Raji (cell line): ENCODE measurements around the gene MDFIC.

Experiments used
- POLR2A ChIP-seq: IDR thresholded peaks from 2 replicates; pipeline ENCODE4 v1.6.1; 2011; ENCODE audit warnings: low read depth, low read length, control low read depth; ENCODE audit not compliant: insufficient read depth

The MDFIC gene

GRCh38 chr7:114921631-114922025 is 266 bp upstream of the MDFIC start:
- no peak for TF ChIP-seq POLR2A

- TF ChIP-seq POLR2A: peak; percentile 51
These were observed 933 bp downstream of the MDFIC start for GRCh38 chr7:114922652-114923402.

GRCh38 chr7:114923403-114923713 is 1.5 kb downstream of the MDFIC start:
- TF ChIP-seq POLR2A: no peak

- TF ChIP-seq POLR2A: no peak
These were observed 2.3 kb downstream of the MDFIC start for GRCh38 chr7:114924038-114924712.

- TF ChIP-seq POLR2A: no peak
These were observed 3.5 kb downstream of the MDFIC start for GRCh38 chr7:114925434-114925833.

- TF ChIP-seq POLR2A: no peak
These were observed 6.2 kb downstream of the MDFIC start for GRCh38 chr7:114928060-114928459.

- TF ChIP-seq POLR2A: no peak
These were observed 7.7 kb downstream of the MDFIC start for GRCh38 chr7:114929570-114929969.

GRCh38 chr7:114930107-114930661 is 8.3 kb downstream of the MDFIC start:
- no peak for TF ChIP-seq POLR2A

GRCh38 chr7:114930829-114931655 is 9.1 kb downstream of the MDFIC start:
- no peak for TF ChIP-seq POLR2A

- no peak for TF ChIP-seq POLR2A
These were observed 9.7 kb downstream of the MDFIC start for GRCh38 chr7:114931656-114932011.

- TF ChIP-seq POLR2A: no peak
These were observed 11.1 kb downstream of the MDFIC start for GRCh38 chr7:114932991-114933390.

- no peak for TF ChIP-seq POLR2A
These were observed 11.8 kb downstream of the MDFIC start for GRCh38 chr7:114933658-114934057.

GRCh38 chr7:114934086-114934485 is 12.2 kb downstream of the MDFIC start:
- no peak for TF ChIP-seq POLR2A

- no peak for TF ChIP-seq POLR2A
These were observed 12.8 kb downstream of the MDFIC start for GRCh38 chr7:114934713-114935112.

- no peak for TF ChIP-seq POLR2A
These were observed 14.6 kb downstream of the MDFIC start for GRCh38 chr7:114936471-114936870.

GRCh38 chr7:114937446-114937845 is 15.6 kb downstream of the MDFIC start:
- TF ChIP-seq POLR2A: no peak
